HG03565 (cell line): Measurements from ENCODE around the gene DLGAP1.

ENCODE experiments used
- ATAC-seq: cut with Tn5 transposase; IDR thresholded peaks from one replicate; pipeline ENCODE4 v1.9.1; 2021; ENCODE audit warnings: mild to moderate bottlenecking, moderate library complexity; ENCODE audit not compliant: unreplicated experiment

Gene DLGAP1

GRCh38 chr18:3529077-3529476 lies 926.0 kb downstream of the DLGAP1 start:
- no peak for ATAC-seq

- no peak for ATAC-seq
These were observed 926.9 kb downstream of the DLGAP1 start for GRCh38 chr18:3528231-3528630.

GRCh38 chr18:3526421-3527354 lies 928.4 kb downstream of the DLGAP1 start:
- peak; percentile 38 for ATAC-seq

- peak; percentile 66 for ATAC-seq
These were observed 929.2 kb downstream of the DLGAP1 start for GRCh38 chr18:3525870-3526420.

GRCh38 chr18:3524706-3525105 lies 930.4 kb downstream of the DLGAP1 start:
- no peak for ATAC-seq

- ATAC-seq: no peak
These were observed 934.6 kb downstream of the DLGAP1 start for GRCh38 chr18:3520230-3521085.

GRCh38 chr18:3514312-3515216 lies 940.5 kb downstream of the DLGAP1 start:
- no peak for ATAC-seq

GRCh38 chr18:3513481-3513880 lies 941.6 kb downstream of the DLGAP1 start:
- ATAC-seq: peak; percentile 67

- no peak for ATAC-seq
These were observed 943.1 kb downstream of the DLGAP1 start for GRCh38 chr18:3511980-3512379.

- ATAC-seq: no peak
These were observed 944.2 kb downstream of the DLGAP1 start for GRCh38 chr18:3510896-3511295.

GRCh38 chr18:3510024-3510423 lies 945.1 kb downstream of the DLGAP1 start:
- no peak for ATAC-seq

GRCh38 chr18:3508576-3509549 lies 946.2 kb downstream of the DLGAP1 start:
- ATAC-seq: no peak

GRCh38 chr18:3504637-3505036 lies 950.5 kb downstream of the DLGAP1 start:
- no peak for ATAC-seq

- ATAC-seq: no peak
These were observed 952.5 kb downstream of the DLGAP1 start for GRCh38 chr18:3502650-3503049.

GRCh38 chr18:3500016-3500415 lies 955.1 kb downstream of the DLGAP1 start:
- ATAC-seq: no peak

GRCh38 chr18:3499501-3499900 lies 955.6 kb downstream of the DLGAP1 start:
- ATAC-seq: no peak

- ATAC-seq: no peak
These were observed 956.2 kb downstream of the DLGAP1 start for GRCh38 chr18:3498698-3499471.

GRCh38 chr18:3495691-3496430 lies 959.2 kb downstream of the DLGAP1 start:
- no peak for ATAC-seq
